ENCODE results near the gene RNF133.

RNF133 gene, protein sequence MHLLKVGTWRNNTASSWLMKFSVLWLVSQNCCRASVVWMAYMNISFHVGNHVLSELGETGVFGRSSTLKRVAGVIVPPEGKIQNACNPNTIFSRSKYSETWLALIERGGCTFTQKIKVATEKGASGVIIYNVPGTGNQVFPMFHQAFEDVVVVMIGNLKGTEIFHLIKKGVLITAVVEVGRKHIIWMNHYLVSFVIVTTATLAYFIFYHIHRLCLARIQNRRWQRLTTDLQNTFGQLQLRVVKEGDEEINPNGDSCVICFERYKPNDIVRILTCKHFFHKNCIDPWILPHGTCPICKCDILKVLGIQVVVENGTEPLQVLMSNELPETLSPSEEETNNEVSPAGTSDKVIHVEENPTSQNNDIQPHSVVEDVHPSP

DNA sequence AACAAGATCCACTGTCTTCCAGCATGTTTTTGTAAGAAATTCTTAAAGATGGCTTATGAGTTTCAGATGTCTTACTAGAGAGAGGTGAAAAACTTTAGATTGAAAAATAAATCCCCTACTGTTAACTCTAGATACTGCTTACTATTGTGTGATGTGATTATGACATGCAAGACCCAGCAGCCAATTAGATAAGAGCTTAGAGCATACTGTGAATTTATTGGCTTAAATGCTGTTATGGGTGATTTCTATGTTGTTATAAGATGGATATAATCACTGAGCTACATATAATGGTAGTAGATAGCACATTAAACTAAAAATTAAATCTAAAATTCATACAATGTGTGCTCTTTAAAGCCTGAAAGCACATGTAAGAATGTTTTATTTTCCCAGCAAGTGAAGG, at the start of gene RNF133:
TSS of gene RNF133 (minus strand) at position 101 of the 400 bp plus-strand sequence. CDS start 199 bp downstream, outside the sequence.
- Histone ChIP-seq H3K9me3 (ENCODE audit: control insufficient read depth, insufficient read depth, low read length) (no peaks in the 10 kb centered on the region), H3K36me3 (ENCODE audit: insufficient read depth, low read length) (no peaks in the 10 kb centered on the region), H3K4me1 (ENCODE audit: insufficient read depth, low read length) (peaks cover 8% of the 10 kb centered on the region; the same call in 1 of the 2 replicates), H3K9ac (ENCODE audit: low read depth, low read length) (no peak within 1 kb of the TSS)

DNA sequence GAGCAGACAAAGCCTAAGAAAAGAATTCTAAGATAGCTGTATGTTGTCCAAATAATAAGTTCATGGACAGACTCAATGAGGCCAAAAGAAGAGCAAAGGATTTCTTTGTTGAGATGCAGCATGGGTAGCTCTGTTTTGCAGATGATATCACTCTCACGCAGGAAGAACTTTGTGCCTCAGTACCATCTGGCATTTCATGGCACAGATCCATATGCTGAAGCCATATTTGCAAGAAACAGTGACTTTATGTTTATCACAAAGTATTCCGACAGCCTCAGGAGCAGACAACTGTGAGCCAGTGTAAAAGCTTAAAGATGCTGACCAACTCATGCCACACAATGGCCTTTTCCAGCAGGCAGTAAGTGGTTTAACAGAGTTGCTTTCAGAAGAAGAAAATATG, 49.3 kb upstream of the RNF133 start:
- Histone ChIP-seq H3K9me3 (ENCODE audit: control insufficient read depth, insufficient read depth, low read length) (no peaks in the 10 kb centered on the region), H3K36me3 (ENCODE audit: insufficient read depth, low read length) (no peaks in the 10 kb centered on the region), H3K4me1 (ENCODE audit: insufficient read depth, low read length) (peaks cover 23% of the 10 kb centered on the region; the same call in 1 of the 2 replicates), H3K9ac (ENCODE audit: low read depth, low read length) (no peak overlapping the region)

DNA sequence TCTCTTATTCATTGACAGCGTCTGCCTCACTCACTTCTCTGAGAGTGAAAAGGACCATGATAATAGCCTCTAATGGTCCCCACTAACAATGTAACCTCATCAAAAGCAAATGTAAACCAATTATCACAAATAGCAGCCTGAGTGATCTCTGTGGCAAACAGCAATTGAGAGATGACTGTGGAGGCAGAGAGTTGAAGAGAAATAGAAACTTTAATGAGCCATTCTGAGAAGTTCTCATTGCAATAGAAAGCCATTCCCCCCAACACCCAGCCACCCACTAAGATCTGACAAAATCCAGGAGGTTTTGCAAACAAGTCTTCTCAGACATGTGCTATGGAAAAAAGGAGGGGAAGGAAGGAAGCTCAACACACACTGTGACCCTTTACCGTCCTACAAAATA, 48.0 kb upstream of the RNF133 start:
- Histone ChIP-seq H3K36me3 (ENCODE audit: insufficient read depth, low read length) (no peaks in the 10 kb centered on the region), H3K9me3 (ENCODE audit: control insufficient read depth, insufficient read depth, low read length) (no peaks in the 10 kb centered on the region), H3K4me1 (ENCODE audit: insufficient read depth, low read length) (peaks cover 24% of the 10 kb centered on the region; the same call in 1 of the 2 replicates), H3K9ac (ENCODE audit: low read depth, low read length) (no peak overlapping the region)

DNA sequence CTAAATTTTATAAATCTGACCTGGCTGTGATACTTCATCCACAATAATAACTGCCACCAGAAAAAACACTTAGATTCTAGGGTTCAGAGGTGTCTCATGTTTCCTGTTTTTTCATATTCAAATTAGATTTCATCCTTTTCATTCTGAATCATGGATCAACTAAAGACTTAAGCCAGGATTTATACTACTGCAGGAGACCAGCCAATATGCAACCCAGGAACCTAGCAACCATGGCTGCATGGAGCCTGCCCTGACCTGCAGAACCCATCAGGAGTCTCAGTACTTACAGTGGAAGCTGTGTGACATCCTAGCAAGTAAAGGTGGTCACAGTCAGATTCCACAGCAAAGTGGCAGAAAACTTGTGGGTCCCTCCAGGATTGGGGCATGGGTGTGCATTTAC, 44.3 kb upstream of the RNF133 start:
- H3K36me3 ChIP-seq (ENCODE audit: insufficient read depth, low read length), result no peaks in the 10 kb centered on the region
- no peak overlapping the region for H3K9ac ChIP-seq (ENCODE audit: low read depth, low read length)
- H3K9me3 ChIP-seq (ENCODE audit: control insufficient read depth, insufficient read depth, low read length), result no peaks in the 10 kb centered on the region
- H3K4me1 ChIP-seq (ENCODE audit: insufficient read depth, low read length), result peaks cover 38% of the 10 kb centered on the region; the same call in 1 of the 2 replicates

DNA sequence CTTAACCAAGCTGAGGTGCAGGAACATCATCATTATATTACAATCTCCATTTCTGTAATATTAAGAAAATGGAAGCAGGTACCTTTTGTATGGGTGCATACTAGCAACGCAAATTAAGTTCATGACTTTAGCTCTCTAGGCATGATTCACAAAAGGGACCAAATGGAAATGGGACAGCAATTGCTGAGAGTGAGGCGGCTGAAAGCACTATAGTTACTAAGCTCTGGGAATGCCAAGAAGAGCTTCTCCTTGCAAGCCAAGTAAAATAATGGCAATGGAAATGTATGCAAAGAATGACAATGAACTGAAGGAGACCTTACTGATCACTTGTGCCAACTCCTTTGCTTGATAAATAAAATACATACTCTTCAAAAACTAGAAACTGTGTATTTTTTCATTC, 40.0 kb upstream of the RNF133 start:
- H3K36me3 ChIP-seq (ENCODE audit: insufficient read depth, low read length), result no peaks in the 10 kb centered on the region
- H3K9me3 ChIP-seq (ENCODE audit: control insufficient read depth, insufficient read depth, low read length), result no peaks in the 10 kb centered on the region
- H3K4me1 ChIP-seq (ENCODE audit: insufficient read depth, low read length), result peaks cover 52% of the 10 kb centered on the region
- H3K9ac ChIP-seq (ENCODE audit: low read depth, low read length), result no peak overlapping the region

DNA sequence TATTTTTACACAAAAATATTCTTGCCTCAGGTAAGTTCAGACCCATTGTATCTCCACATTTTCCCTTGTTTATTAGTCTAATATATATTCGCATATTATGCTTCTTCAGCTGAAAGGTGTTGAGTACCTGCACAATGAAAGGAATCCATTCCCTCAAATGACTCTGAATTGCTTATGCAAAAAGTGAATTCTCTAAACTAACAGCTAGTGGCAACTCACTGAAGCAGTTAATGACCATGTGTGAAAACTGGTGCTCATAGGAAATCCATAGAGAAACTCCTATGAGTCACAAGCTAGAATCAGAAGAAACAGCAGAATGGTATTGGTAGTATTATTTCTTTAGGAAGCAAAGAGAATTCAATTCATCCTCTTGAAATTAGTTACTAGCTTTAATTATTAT, 37.3 kb upstream of the RNF133 start:
- peaks cover 43% of the 10 kb centered on the region for H3K4me1 ChIP-seq (ENCODE audit: insufficient read depth, low read length)
- no peaks in the 10 kb centered on the region for H3K36me3 ChIP-seq (ENCODE audit: insufficient read depth, low read length)
- H3K9ac ChIP-seq (ENCODE audit: low read depth, low read length), result no peak overlapping the region
- H3K9me3 ChIP-seq (ENCODE audit: control insufficient read depth, insufficient read depth, low read length), result no peaks in the 10 kb centered on the region; the same call in 1 of the 2 replicates

DNA sequence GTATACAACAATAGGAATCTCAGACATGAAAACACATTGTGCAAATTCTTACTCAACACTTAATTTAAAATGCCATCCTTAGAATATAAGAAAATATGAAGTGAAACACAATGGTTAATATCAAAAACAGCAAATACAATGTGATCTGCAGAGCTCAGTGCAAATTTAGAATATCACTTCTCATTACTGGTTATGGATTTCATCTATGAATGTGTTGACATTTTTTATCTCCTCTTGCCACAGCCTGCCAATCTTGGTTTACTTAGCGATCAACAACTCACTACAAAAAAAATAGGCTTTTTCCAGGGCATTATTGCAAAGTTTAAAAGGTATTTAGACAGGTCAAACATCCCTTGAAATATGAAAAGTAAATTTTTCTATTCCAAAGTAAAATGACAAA, 28.8 kb upstream of the RNF133 start:
- no peak overlapping the region for H3K9ac ChIP-seq (ENCODE audit: low read depth, low read length)
- no peaks in the 10 kb centered on the region for H3K36me3 ChIP-seq (ENCODE audit: insufficient read depth, low read length)
- no peaks in the 10 kb centered on the region for H3K9me3 ChIP-seq (ENCODE audit: control insufficient read depth, insufficient read depth, low read length)
- no peaks in the 10 kb centered on the region for H3K4me1 ChIP-seq (ENCODE audit: insufficient read depth, low read length)

DNA sequence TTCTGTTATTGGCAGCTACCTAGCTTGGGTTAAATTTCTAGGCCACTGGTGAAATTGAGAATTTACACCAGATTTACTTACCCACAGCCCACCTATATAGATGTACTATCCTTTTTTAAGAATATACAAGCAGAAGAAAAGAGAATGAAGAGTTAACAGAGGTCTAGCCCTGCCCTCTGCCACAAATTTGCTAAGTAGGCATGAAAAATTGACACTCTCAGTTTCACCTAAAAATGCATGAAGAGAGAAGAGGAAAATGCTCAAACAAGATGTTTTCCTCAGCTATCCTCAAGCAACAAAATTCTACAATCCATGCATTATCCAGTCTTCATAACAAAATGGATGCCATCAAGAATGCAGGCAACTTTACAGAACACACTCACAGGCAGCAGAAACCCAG, 28.4 kb upstream of the RNF133 start:
- Histone ChIP-seq H3K4me1 (ENCODE audit: insufficient read depth, low read length) (no peaks in the 10 kb centered on the region), H3K36me3 (ENCODE audit: insufficient read depth, low read length) (no peaks in the 10 kb centered on the region), H3K9me3 (ENCODE audit: control insufficient read depth, insufficient read depth, low read length) (no peaks in the 10 kb centered on the region), H3K9ac (ENCODE audit: low read depth, low read length) (no peak overlapping the region)

DNA sequence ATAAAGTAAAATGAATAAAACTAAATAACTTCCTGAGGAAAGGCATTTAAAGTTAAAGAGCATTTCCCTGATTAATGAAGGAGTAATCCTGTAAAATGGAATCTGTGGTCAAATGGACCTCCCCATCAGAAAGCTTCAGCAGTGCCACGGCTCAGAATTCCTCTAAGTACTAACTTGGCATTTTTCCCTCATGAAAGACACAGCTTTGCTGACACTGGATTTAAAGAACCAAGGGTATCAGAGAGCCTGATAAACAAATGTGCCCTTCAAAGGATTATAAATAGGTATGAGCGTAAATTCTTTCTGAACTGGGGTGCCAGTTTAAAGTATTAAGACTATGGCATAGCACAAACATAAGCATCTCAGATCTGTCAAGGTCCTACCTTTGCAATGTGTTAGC, 28.0 kb upstream of the RNF133 start:
- no peaks in the 10 kb centered on the region for H3K36me3 ChIP-seq (ENCODE audit: insufficient read depth, low read length)
- H3K4me1 ChIP-seq (ENCODE audit: insufficient read depth, low read length), result no peaks in the 10 kb centered on the region
- no peaks in the 10 kb centered on the region for H3K9me3 ChIP-seq (ENCODE audit: control insufficient read depth, insufficient read depth, low read length)
- H3K9ac ChIP-seq (ENCODE audit: low read depth, low read length), result no peak overlapping the region

DNA sequence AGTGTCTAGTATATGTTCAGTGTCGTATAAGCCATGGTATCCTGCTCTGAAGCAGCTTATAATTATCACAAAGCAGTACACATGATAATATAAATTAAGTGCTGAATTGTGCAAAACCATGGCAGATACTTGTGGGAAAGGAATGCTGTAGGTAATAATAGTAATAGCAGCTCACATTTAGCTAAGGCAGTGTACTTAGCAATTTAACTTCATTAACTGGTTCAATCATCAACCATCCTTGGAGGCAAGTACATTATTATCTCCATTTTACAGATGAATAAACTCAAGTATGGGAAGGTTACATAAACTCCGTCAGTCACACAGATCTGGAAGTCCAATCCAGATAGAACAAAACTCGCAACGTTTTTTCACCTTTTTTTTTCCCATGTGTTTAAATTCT, 25.4 kb upstream of the RNF133 start:
- Histone ChIP-seq H3K4me1 (ENCODE audit: insufficient read depth, low read length) (peaks cover under 1% of the 10 kb centered on the region; the same call in 1 of the 2 replicates), H3K9me3 (ENCODE audit: control insufficient read depth, insufficient read depth, low read length) (no peaks in the 10 kb centered on the region), H3K36me3 (ENCODE audit: insufficient read depth, low read length) (no peaks in the 10 kb centered on the region), H3K9ac (ENCODE audit: low read depth, low read length) (no peak overlapping the region)

DNA sequence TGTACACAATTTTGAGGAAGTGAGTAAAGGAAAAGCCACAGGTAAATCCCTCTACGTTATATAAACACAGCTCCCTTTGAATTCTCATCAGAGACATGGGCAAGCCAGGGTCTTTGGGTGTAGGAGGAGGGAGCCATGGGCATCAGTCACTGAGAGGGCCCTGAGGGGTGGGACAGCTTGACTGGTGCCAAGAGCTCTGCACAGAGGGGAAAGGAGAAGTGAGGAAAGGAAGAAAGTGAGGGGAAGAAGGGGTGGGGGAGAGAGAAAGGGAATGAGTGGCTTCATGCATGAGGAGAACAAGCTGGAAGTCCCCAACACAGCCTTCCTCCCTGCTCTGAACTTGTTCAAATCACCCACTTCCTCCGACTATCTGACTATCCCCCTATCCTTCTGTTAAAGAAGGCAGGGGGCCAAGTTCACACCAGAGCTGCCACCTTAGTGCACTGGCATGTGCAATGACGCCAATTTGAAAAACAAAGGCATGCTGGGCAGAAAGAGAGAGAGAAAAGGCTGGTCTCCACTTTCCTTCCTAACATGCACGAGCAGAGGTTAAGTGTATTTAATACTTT, 20.2 kb upstream of the RNF133 start:
- Histone ChIP-seq H3K9ac (ENCODE audit: low read depth, low read length) (no peak overlapping the region), H3K36me3 (ENCODE audit: insufficient read depth, low read length) (no peaks in the 10 kb centered on the region), H3K9me3 (ENCODE audit: control insufficient read depth, insufficient read depth, low read length) (no peaks in the 10 kb centered on the region), H3K4me1 (ENCODE audit: insufficient read depth, low read length) (peaks cover 3% of the 10 kb centered on the region; the same call in 1 of the 2 replicates)

DNA sequence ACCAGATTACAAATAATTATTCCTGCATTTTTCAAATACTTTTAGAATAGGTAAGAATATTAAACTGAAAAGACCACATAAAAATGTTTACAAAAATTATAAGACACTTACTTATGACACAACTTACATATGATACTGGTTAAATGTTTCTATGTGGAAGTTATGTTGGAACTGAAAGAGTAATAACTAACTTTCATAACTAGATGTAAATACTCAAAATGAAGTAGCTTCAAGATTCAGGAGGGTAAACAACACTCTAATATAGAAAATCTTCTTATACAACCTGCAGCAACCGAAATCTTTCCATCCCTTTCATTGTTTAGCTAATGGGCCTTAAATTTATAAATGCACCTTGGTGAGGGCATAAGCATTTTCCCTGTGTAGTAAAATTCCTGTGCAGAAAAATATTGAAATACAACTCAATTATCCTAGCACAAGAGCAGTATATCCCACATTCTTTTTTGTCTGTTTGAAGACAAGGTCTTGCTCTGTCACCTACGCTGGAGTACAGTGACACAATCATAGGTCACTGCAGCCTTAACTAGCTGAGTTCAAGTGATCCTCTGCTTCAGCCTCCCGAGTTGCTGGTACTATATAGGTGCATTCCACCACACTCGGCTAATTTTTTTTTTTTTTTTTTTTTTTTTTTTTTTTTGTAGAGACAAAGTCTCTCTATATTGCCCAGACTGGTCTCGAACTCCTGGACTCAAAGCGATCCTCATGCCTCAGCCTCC, 18.6 kb upstream of the RNF133 start:
- H3K9ac ChIP-seq (ENCODE audit: low read depth, low read length), result no peak overlapping the region
- no peaks in the 10 kb centered on the region for H3K9me3 ChIP-seq (ENCODE audit: control insufficient read depth, insufficient read depth, low read length)
- no peaks in the 10 kb centered on the region for H3K36me3 ChIP-seq (ENCODE audit: insufficient read depth, low read length)
- peaks cover 3% of the 10 kb centered on the region; the same call in 1 of the 2 replicates for H3K4me1 ChIP-seq (ENCODE audit: insufficient read depth, low read length)

DNA sequence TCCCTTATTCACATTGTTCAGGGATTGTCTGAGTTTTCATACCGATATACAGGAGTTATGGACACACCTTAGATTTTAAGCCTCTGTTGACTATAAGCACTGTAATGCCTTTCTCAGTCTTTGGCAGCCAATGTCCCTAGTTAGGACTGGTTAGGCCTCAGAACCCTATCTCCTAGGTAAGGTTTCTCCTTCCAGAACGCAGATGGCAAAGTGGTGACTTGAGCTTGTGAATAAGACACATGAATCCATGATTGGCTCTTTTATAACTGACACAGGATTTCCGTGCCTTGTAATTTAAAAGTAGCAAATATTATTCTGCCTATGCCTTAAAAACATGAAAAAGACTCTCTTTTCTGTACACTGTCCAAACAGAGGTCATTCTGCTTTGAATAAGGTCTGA, 16.3 kb upstream of the RNF133 start:
- Histone ChIP-seq H3K9ac (ENCODE audit: low read depth, low read length) (no peak overlapping the region), H3K36me3 (ENCODE audit: insufficient read depth, low read length) (no peaks in the 10 kb centered on the region), H3K4me1 (ENCODE audit: insufficient read depth, low read length) (peaks cover 3% of the 10 kb centered on the region; the same call in 1 of the 2 replicates), H3K9me3 (ENCODE audit: control insufficient read depth, insufficient read depth, low read length) (no peaks in the 10 kb centered on the region)

DNA sequence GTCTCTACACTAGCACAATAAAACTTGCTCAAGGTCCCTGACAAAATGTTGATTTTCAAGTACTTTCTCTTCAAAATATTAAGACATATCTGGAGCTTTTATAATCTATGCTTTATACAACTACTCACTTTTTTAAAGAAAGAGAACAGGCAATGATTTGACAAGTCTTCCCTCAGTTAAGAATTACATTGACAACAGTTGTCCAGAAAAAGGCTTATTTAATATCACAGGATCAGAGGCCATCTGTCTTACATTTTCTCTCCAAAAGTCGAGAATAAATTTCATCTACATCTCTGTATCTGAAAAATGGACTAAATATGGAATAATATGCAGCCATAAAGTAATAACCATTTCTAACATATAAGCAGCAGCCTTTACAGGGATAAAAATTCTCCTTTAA, 12.0 kb upstream of the RNF133 start:
- H3K4me1 ChIP-seq (ENCODE audit: insufficient read depth, low read length), result no peaks in the 10 kb centered on the region
- no peaks in the 10 kb centered on the region for H3K9me3 ChIP-seq (ENCODE audit: control insufficient read depth, insufficient read depth, low read length)
- no peak overlapping the region for H3K9ac ChIP-seq (ENCODE audit: low read depth, low read length)
- H3K36me3 ChIP-seq (ENCODE audit: insufficient read depth, low read length), result no peaks in the 10 kb centered on the region
